Mesothelial cell of epicardium (in vitro differentiated cells): ENCODE measurements around the gene DEK. TPM values are rescaled to one million over a fixed set of nuclear protein-coding genes. Genes with fewer than 3 reads are reported as not detected.
A peak's percentile ranks its signal among the peaks of the same experiment; 100 is the strongest.

Experiments
- DNase-seq, 2 experiments: peaks; one replicate each; pipeline ENCODE4 v3.0.0; 2021; ENCODE audit warnings: low spot score in 2 of 2; ENCODE audit not compliant: unreplicated experiment in 2 of 2
- H3K27ac Mint-ChIP-seq: 2 replicates; pipeline ENCODE4 v1.8.0; 2021; ENCODE audit warnings: mixed read lengths
- H3K27me3 Mint-ChIP-seq: 2 replicates; pipeline ENCODE4 v1.8.0; 2021; ENCODE audit warnings: low read depth, mixed read lengths
- H3K36me3 Mint-ChIP-seq: 2 replicates; pipeline ENCODE4 v1.8.0; 2021; ENCODE audit warnings: mixed read lengths
- H3K4me1 Mint-ChIP-seq: 2 replicates; pipeline ENCODE4 v1.8.0; 2021; ENCODE audit warnings: mixed read lengths
- H3K4me3 Mint-ChIP-seq: 2 replicates; pipeline ENCODE4 v1.8.0; 2021; ENCODE audit warnings: mild to moderate bottlenecking, moderate library complexity, mixed read lengths
- H3K9me3 Mint-ChIP-seq: 2 replicates; pipeline ENCODE4 v1.8.0; 2021; ENCODE audit warnings: mixed read lengths
- CTCF ChIP-seq: fragments of 200-600 bp; sonication (generic); IDR thresholded peaks from one replicate; pipeline ENCODE4 v1.5.0; 2021; ENCODE audit warnings: antibody characterized with exemption; ENCODE audit not compliant: unreplicated experiment
- total RNA-seq: library from RNA; stranded (reverse); gene quantifications from 3 replicates; pipeline ENCODE4 v1.2.1, GENCODE V29; 2021

DEK gene
- total RNA-seq, 1 donor from 2014 or later: 79.5 TPM

- no peak for DNase-seq
- H3K36me3 Mint-ChIP-seq: no peaks in the 10 kb centered on the region
- H3K27me3 Mint-ChIP-seq: peaks cover 9% of the 10 kb centered on the region
- H3K4me3 Mint-ChIP-seq: no peak overlapping the region
- TF ChIP-seq CTCF: no peak
- peaks cover 5% of the 10 kb centered on the region for H3K9me3 Mint-ChIP-seq
- H3K4me1 Mint-ChIP-seq: peaks cover 4% of the 10 kb centered on the region
- no peak overlapping the region for H3K27ac Mint-ChIP-seq
These were observed 5.9 kb upstream of the DEK start for GRCh38 chr6:18270216-18270615.

- H3K4me1 Mint-ChIP-seq: peaks cover 9% of the 10 kb centered on the region
- no peak overlapping the region for H3K4me3 Mint-ChIP-seq
- H3K36me3 Mint-ChIP-seq: no peaks in the 10 kb centered on the region
- TF ChIP-seq CTCF: no peak
- DNase-seq: no peak
- peaks cover 5% of the 10 kb centered on the region for H3K27me3 Mint-ChIP-seq
- peaks cover 5% of the 10 kb centered on the region for H3K9me3 Mint-ChIP-seq
- H3K27ac Mint-ChIP-seq: no peak overlapping the region
These were observed 5.4 kb upstream of the DEK start for GRCh38 chr6:18269717-18270116.

GRCh38 chr6:18269253-18269652, 4.9 kb upstream of the DEK start:
- DNase-seq: no peak
- H3K27ac Mint-ChIP-seq: no peak overlapping the region
- H3K27me3 Mint-ChIP-seq: peaks cover 5% of the 10 kb centered on the region
- peaks cover 9% of the 10 kb centered on the region for H3K4me1 Mint-ChIP-seq
- H3K4me3 Mint-ChIP-seq: no peak overlapping the region
- no peaks in the 10 kb centered on the region for H3K36me3 Mint-ChIP-seq
- H3K9me3 Mint-ChIP-seq: peaks cover 5% of the 10 kb centered on the region
- no peak for TF ChIP-seq CTCF

GRCh38 chr6:18268066-18268465, 3.7 kb upstream of the DEK start:
- Mint-ChIP-seq H3K4me3 (no peak overlapping the region), H3K27me3 (peaks cover 3% of the 10 kb centered on the region), H3K27ac (no peak overlapping the region), H3K4me1 (peaks cover 16% of the 10 kb centered on the region), H3K9me3 (peaks cover 5% of the 10 kb centered on the region), H3K36me3 (no peaks in the 10 kb centered on the region)
- DNase-seq: no peak
- TF ChIP-seq CTCF: no peak

- H3K9me3 Mint-ChIP-seq: no peaks in the 10 kb centered on the region
- peaks cover 30% of the 10 kb centered on the region for H3K4me1 Mint-ChIP-seq
- H3K4me3 Mint-ChIP-seq: no peak overlapping the region
- no peaks in the 10 kb centered on the region for H3K36me3 Mint-ChIP-seq
- H3K27ac Mint-ChIP-seq: no peak overlapping the region
- no peak for TF ChIP-seq CTCF
- DNase-seq: no peak
- H3K27me3 Mint-ChIP-seq: no peaks in the 10 kb centered on the region
These were observed 2.2 kb upstream of the DEK start for GRCh38 chr6:18266523-18266912.

- H3K27ac Mint-ChIP-seq: no peak overlapping the region
- H3K4me1 Mint-ChIP-seq: peaks cover 34% of the 10 kb centered on the region
- H3K36me3 Mint-ChIP-seq: no peaks in the 10 kb centered on the region
- no peaks in the 10 kb centered on the region for H3K9me3 Mint-ChIP-seq
- DNase-seq: no peak
- H3K27me3 Mint-ChIP-seq: no peaks in the 10 kb centered on the region
- TF ChIP-seq CTCF: no peak
- peak overlapping the region; percentile 81 for H3K4me3 Mint-ChIP-seq
These were observed 1.6 kb upstream of the DEK start for GRCh38 chr6:18265787-18266522.
